GM18907 (cell line): ENCODE data around the gene SGO2.
"Not testable (repeated sequence)": the region's sequence is repeated elsewhere in the genome, so short reads cannot be mapped to it uniquely, and the experiment has no call there.

ENCODE experiments used
- ATAC-seq: cut with Tn5 transposase; IDR thresholded peaks from one replicate; pipeline ENCODE4 v1.9.1; 2021; ENCODE audit warnings: mild to moderate bottlenecking, moderate library complexity; ENCODE audit not compliant: unreplicated experiment

Gene SGO2

GRCh38 chr2:200617156-200618053 is 91.4 kb downstream of the SGO2 start:
- no peak for ATAC-seq

- no peak for ATAC-seq
Observed at GRCh38 chr2:200618054-200618419, 92.0 kb downstream of the SGO2 start.

- ATAC-seq, result no peak
Observed at GRCh38 chr2:200618590-200619021, 92.6 kb downstream of the SGO2 start.

- no peak for ATAC-seq
Observed at GRCh38 chr2:200619279-200619678, 93.3 kb downstream of the SGO2 start.

- ATAC-seq, result no peak
Observed at GRCh38 chr2:200620606-200621390, 94.8 kb downstream of the SGO2 start.

GRCh38 chr2:200622106-200622505 is 96.1 kb downstream of the SGO2 start:
- no peak for ATAC-seq

GRCh38 chr2:200624026-200624425 is 98.0 kb downstream of the SGO2 start:
- no peak for ATAC-seq

- no peak for ATAC-seq
Observed at GRCh38 chr2:200624658-200625057, 98.7 kb downstream of the SGO2 start.

- ATAC-seq, result no peak
Observed at GRCh38 chr2:200625282-200625681, 99.3 kb downstream of the SGO2 start.

GRCh38 chr2:200625958-200626363 is 100.0 kb downstream of the SGO2 start:
- no peak for ATAC-seq

GRCh38 chr2:200627110-200627770 is 101.2 kb downstream of the SGO2 start:
- no peak for ATAC-seq

- ATAC-seq, result not testable (repeated sequence)
Observed at GRCh38 chr2:200628461-200628860, 102.5 kb downstream of the SGO2 start.

GRCh38 chr2:200631287-200631686 is 105.3 kb downstream of the SGO2 start:
- ATAC-seq, result no peak
